GM18870 (cell line): Measurements from ENCODE around the gene EMX1.

Experiments
- ATAC-seq: cut with Tn5 transposase; IDR thresholded peaks from one replicate; pipeline ENCODE4 v1.9.1; 2021; ENCODE audit warnings: moderate library complexity; ENCODE audit not compliant: unreplicated experiment

EMX1 gene

DNA sequence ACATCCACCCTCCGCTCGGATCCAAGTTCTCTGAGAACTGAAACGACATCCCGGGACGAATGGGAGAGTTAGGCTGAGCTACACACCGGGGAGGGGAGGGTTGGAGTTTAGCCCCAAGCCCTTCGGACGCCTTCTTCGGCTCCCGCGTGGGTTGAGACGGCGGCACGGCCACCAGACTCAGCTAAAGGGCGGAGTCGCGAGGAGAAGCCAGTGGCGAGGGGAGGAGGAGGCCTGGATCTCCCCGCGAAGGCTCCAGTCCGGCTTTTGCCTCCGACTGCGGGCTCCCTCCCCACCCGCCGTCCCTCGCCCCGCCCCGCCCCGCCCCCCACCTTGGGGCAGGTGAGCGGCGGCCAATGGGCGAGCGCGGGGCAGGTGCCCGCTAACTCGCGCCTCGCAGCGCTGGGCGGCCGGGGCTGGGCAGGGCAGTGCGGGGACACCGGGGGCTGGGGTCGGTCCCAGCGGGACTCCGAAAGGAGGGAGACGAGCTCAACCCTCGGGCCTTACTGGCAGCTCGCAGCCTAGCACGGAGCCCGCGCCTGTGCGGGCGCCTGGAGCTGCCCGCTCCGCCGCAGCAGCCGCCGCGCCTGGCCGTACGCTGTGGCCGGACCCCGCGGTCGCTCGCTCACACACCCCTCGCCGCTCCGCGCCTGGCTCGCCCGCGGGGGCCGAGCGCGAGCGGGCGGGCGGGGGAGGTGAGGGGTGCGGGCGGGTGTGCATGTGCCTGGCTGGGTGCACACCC, at the start of gene EMX1:
Gene EMX1 (plus strand): TSS at position 382 of the 739 bp plus-strand sequence. CDS start 334 bp downstream, at position 716.
- no peak for ATAC-seq

DNA sequence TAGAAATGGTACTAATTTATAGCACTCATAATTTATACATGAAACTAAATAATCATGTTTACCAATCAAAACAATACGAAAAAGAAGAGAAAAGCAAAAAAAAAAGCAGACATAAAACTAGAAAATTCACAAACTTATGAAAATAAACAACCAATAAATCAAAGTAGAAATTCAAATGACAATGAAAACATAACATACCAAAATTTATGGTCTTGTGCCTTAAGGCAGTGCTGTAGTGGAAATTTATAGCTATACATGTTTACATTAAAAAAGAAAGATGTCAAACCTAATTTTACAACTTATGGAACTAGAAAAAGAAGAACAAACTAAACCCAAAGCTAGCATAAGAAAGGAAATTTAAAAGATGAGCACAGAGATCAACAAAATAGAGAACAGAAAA, 46.3 kb upstream of the EMX1 start:
- ATAC-seq, result no peak

DNA sequence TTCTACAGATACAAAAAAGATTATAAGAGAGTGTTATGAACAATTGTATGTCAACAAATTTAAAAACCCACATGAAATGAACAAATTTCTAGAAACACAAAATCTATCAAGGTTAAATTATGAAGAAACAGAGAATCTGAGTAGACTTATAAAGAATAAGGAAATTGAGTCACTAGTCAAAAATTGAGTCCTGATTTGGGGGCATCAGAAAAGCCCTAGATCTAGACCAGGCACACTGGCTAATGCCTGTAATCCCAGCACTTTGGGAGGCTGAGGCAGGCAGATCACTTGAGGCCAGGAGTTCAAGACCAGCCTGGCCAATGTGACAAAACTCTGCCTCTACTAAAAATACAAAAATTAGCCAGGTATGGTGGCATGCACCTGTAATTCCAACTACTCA, 45.4 kb upstream of the EMX1 start:
- no peak for ATAC-seq

DNA sequence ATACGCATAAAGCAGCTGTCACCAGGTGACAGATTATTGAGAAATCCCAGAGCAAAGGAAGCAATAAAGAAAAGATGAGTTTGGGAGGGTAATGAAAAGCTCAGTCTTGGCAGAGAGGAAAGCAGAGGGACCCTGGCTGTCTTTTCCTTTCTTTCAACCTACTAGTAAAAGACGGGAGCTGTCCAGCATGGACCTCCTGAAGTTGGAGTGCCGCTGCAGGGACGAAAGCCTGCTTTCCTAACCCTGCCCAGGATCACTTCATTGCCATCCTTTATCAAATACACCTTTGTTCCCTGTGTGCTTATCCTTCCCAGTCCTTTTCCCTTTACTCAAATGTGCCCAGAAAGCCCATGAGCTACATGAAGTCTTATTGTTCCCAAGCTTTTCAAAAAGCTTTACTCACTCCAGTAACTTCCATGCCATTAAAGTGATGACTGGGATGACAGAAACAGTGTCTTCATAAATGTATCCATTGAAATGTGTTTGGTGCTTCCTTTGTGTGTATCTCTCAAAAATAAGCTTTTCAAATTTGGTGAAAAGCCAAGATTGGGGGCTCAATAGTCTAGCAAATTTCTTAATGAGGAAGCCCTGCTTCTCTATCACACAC, 33.9 kb upstream of the EMX1 start:
- ATAC-seq, result no peak

DNA sequence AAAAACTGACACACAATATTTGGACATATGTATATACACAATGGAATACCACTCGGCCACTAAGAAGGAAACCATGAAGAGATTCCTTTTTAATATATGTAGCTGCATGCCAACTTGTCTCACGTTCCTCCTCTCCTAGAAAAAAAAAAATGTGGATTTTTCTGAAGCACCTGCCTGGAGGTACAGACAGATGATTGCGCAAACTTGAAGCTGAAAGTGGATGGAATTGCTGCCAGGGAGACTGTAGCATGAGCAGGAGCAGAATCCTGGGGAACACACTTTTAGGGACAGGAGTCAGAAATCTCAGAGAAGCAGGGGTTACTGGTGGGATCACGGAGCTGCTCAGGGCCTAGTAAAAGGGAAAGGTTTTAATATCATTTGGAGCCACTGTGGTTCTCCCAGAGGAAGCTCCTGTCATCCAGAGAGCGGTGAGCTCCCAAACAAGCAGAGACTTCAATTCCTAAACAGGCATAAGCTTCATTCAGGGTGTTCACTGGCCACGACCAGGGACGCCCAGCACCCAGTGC, 30.8 kb upstream of the EMX1 start:
- no peak for ATAC-seq

DNA sequence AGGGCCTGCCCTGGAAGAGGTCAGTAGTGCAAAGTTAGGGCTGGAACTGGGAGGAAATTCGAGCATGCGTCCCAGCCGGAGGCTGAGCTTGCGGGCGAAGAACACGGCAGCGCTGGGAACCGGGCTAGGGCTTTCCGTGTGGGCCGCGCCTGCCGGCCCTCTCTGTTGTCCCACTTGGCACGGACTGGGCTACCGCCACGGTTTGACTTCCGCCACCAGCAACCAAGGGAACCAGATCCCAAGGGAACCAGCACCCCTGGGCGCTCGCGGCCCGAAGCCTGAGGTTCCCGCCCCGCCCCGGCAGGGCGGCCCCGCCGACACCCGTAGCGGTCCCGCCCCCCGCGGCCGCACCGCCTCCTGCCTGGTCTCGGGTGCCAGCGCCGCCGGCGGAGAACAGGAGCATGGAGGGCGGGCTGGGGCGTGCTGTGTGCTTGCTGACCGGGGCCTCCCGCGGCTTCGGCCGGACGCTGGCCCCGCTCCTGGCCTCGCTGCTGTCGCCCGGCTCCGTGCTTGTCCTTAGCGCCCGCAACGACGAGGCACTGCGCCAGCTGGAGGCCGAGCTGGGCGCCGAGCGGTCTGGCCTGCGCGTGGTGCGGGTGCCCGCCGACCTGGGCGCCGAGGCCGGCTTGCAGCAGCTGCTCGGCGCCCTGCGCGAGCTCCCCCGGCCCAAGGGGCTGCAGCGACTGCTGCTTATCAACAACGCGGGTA, 30.1 kb upstream of the EMX1 start, which contains the start of gene SPR:
Gene SPR (plus strand): TSS at position 377 of the 708 bp plus-strand sequence. CDS start 25 bp downstream, at position 402.
- ATAC-seq, result peak; percentile 64

DNA sequence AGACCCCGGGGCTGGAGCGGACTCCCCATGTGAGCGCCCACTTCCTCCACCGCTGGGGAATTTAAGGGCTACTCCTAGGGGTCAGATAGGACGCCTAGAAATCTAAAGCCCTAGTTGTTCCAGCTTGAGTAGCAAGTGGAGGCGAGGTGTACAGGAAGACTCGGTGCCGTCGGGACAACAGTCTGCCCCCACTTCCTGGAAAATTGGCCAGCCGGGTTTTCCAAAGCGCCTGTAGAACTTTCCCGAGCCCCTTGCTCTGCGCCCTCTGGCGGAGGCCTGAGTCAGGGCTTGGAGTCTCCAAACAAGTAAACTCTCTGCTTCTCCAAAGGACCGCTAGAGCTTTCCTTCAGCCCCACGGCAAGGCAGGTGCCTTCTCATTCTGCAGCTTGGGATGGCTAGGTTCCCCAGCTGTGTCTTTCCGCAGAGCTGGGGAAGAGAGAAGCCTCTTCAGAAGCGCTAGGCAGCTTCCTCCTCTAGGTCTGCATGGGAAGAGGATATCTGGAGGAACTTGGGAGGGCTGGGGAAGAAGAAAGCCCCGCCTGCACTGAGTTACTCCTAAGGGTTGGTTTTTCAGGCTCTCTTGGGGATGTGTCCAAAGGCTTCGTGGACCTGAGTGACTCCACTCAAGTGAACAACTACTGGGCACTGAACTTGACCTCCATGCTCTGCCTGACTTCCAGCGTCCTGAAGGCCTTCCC, 29.4 kb upstream of the EMX1 start:
- peak; percentile 31 for ATAC-seq

DNA sequence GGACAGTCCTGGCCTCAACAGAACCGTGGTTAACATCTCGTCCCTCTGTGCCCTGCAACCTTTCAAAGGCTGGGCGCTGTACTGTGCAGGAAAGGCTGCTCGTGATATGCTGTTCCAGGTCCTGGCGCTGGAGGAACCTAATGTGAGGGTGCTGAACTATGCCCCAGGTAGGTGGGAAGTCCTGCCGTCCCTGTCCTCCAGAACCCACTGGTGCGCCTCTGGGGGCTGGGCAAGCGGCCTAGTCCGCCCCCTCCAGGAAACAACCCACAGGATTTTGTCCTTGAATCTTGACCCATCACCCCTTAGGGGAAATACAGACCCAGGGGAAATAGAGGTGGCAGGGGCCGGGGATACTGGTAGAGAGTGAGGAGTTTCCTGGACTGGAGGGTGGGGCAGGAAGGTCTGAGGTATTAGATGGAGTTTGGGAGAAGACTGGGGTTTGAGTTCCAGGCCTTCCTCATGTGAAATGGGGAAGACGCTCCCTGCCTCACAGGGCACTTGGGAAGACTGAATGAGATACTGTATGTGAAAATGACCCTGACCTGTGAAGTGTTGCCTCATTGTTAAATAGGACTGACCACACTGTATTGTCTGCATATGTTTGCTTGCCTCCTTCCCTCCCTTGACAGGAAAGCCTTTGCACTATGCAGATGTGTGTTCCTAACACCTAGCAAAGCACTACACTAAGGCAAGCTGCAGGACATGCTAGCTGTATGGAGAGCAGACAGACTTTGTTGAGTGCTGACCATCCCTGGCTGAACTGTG, 28.7 kb upstream of the EMX1 start:
- no peak for ATAC-seq

DNA sequence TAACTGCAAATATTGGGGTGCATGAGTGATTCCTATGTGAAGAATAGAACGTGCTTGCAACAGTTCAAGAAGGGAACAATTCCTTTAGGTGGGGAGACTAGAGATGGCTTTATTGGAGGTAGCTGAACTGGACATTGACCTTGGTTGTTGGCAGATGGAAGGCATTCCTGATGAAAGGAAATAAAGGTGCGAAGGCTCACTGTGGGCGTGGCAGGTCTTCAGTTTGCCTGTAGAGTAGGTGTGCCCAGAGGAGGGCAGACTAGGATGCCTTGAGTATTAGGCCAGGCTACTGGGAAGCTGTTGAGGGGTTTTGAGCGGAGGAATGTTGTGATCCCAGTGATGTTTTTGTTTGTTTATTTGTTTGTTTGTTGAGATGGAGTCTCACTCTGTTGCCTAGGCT, 27.3 kb upstream of the EMX1 start:
- ATAC-seq, result no peak

DNA sequence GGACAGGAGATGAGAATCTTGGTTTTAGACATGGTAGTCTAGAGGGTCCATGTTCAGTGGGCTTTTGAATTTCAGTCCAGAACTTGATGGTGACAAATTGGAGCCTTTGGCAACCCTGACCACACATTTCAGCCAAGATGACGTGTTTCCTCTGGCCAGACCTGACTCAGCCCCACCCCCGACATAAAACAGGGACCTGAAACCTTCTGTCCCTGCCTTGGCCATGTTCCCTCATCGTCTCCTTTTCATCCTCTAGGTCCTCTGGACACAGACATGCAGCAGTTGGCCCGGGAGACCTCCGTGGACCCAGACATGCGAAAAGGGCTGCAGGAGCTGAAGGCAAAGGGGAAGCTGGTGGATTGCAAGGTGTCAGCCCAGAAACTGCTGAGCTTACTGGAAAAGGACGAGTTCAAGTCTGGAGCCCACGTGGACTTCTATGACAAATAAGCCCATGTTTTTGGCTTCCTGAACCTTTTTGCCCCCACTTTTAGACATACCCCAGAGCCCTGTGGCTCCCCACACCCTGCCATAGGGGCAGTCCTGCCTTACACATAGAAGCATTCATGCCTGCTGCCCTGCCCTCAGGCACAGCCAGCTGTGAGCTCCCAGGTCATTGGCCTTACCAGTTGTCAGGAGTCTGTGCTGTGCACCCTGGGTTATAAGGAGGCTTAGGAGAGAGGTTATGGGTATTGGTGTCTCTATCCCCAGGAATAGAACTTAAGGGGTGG, 26.1 kb upstream of the EMX1 start:
- no peak for ATAC-seq

DNA sequence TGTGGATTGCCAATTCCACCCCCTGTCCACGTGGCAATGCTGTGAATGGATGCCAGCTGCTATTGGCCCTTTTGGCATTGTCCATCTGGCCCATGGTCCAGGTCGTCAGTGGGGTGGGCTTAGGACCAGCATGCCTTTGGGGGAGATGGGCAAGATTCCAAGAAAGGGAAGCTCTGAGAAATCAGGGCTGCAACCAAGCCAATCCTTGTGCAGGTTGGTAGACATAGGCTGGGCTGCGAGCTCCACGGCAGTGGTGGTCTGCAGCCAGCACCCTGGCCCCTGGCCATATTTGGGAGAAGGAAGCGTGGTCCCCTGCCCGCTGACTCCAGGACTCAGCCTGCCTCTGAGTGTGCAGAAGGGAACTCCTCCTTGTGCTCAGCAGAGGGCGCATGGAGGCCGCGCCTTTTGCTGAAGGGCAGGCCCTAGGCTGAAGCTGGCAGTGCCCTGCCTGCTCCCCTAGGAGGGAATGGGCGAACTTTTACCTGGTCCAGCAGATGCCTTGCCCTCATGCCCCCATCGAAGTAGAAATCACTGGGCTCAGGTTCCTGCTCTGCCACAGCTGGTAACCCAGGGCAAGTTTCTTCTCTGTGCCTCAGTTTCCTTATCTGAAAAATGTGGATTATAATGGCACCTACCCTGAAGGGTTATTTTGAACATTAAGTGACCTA, 24.7 kb upstream of the EMX1 start:
- peak; percentile 46 for ATAC-seq

DNA sequence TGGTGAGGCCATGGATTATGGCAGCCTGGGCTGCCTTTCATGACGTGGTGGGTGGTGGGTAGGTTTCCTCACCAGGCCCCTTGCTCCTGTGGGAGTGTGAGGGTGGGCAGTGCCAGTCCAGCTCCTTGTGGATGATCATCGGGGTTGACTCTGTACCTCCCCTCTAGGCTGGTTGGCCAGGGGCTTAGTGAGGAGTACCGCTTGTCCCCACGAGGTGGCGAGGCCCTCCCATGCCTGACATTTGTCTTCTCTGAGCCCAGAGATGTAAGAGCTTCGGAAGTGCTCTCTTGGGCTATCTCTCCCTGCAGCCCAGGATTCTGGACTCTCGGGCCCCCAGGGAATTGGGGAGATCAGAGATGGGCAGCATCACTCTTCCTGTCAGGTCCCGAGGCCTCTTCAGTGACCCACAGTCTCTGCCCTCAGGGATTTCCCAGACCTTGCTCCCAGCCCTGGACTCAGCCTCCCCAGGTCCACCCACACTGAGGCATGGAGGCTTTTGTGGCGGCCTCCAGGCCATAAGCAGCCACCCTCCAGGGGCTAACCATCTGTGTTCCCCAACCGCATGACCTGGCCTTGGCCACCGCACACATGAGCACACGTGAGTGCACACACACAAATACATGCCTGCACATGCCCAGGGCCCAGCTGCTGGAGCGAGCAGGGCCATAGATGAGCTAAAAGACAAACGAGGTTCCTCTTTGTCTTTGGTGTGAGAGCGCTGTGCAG, 23.6 kb upstream of the EMX1 start:
- peak; percentile 70 for ATAC-seq

DNA sequence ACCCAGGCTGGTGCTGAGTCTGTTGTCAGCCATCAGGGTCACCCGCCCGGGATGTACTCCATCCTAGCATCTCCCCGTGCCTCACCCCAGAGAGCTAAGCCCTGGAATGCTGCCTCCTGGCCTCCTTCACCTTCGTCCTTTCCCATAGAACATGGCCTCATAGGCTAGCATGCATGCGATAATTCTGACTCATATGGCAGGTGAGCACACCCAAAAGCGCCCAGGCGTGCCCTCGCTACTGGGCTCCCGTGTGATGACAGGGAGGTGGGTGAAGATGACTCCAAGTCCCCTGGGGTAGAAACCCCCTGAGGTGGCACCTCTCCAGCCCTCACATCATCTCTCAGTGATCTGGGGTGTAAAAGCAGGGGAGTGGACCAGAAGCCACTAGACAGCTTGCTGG, 22.8 kb upstream of the EMX1 start:
- ATAC-seq, result no peak

DNA sequence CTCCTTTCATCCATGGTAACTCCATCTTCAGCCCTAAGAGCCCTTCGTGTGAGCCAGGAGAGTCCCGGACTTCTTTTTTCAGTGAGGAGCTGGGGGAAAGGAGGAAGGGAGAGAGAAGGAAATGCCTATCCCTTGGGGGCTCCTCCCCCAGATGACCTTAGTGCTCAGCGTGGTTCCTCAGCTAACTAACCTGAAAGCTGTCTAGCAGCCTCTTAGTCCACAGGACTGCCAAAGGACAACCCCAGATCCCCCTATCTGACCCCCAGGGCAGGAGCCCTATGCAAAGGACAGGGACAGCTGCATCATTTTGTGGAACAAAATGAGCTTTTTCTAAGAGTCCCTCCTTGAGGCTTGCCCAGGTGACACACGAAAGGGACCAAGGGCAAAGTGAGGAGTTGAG, 22.2 kb upstream of the EMX1 start:
- no peak for ATAC-seq

DNA sequence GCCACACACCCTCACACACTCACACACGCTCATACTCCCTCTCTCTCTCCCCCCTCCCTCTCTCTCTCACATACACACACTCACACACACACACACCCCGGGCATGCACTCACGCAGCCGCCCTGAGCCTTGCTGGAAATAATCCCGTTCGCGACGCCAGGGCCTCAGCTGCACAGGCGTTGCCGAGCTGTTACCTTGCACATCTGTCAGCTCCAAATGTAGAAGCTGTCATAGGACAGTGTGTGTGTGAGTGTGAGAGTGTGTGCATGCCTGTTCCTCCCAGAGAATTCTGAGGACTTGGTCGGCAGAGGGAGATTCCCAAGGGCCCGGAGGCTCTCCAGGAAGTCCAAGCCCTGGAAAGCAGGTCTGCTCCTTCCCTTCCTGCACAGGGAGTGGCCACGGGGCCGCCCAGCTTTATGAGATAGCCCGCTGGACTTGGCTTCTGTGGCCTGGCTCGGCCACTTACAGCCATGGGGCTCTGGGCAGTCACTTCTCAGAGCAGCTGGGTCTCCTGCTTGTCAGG, 21.5 kb upstream of the EMX1 start:
- ATAC-seq, result no peak

DNA sequence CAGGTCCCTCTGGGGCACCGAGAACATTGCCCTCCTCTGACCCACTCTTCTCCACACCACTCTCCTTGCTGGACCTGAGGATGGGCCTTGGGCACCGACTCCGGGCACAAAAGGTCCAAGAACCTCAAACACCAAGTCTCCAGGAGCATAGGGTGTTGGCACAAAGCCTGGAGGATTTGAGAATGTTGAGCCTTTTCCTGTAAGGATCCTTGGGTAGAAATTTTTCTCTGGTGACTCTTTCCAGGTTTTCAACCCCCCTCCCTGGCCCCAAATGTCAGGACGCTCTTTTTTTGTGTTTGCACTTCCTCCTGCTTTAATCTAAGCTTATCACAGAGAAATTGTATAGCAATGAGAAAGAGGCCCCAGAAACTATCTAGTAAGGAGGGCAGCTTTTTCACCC, 20.9 kb upstream of the EMX1 start:
- no peak for ATAC-seq

DNA sequence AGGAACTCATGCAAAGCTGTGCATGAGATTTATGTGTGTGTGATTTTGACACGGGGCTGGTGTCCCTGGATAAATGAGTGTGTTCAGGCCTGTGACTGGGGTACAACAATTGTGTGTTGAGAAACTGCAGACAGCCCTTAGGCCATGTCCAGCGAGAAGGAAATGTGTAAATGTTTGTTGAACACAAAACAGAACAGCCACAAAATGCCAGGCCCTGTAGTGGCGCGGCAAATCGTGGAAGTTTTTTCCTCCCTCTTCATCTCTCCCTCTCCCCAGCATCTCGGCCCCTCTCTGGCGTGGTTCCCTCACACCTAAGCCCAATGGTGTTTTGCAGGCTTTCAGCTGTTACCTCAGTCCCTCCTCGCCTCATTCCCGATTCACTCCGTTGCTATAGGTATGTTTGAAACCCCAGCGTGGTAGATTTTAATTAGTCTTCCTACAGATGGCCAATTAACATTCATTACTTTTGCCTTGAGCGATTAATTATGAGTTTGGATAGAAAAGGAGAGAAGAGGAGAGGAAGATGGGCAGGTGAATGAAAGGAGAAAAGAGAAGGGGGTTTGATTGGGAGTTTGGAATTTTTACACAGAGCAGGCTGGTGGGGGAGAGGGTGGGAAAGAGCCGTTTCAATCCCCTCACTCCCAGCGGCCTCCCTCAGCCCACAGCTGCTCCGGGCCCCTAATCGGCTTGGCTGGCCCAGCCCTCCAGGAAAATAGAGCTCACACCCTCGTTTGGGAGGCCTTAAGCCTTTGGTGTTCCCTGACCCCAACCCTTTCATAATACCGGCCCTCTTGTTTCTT, 19.3 kb upstream of the EMX1 start:
- ATAC-seq, result no peak

DNA sequence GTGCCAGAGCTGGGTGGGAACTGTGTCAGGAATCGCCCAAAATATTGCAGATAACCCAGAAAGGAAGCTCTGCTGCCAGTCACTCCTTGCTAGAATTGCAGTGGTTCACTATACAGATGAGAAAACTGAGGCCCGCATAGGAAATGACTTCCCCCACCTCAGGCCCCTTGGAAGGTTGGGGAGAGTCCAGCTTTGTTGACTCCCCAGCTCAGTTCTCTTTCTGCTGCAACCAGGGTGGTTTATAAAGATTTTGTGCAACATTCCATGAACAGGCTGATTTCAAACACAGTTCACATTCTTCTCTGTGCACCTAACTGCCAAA, 18.8 kb upstream of the EMX1 start:
- no peak for ATAC-seq
